NB4 (cell line): ENCODE results near the gene GJC3.
"Not testable (repeated sequence)": the region's sequence is repeated elsewhere in the genome, so short reads cannot be mapped to it uniquely, and the experiment has no call there.

Source experiments
- DNase-seq: peaks from one replicate; pipeline ENCODE4 v3.0.0; 2010; ENCODE audit warnings: low read depth
- H3K4me3 ChIP-seq: one replicate; pipeline ENCODE4 v1.5.1; 2011; ENCODE audit warnings: mild to moderate bottlenecking, low read depth, low read length, moderate library complexity
- CTCF ChIP-seq: IDR thresholded peaks from one replicate; pipeline ENCODE4 v1.5.1; 2012; ENCODE audit warnings: low read depth, low read length
- MAX ChIP-seq: IDR thresholded peaks from 2 replicates; pipeline ENCODE4 v1.6.1; 2011; ENCODE audit warnings: low read depth, low read length
- MYC ChIP-seq: IDR thresholded peaks from 2 replicates; pipeline ENCODE4 v1.6.1; 2011; ENCODE audit warnings: low read depth, low read length
- POLR2A ChIP-seq: IDR thresholded peaks from 2 replicates; pipeline ENCODE4 v1.6.1; 2011; ENCODE audit warnings: mild to moderate bottlenecking; ENCODE audit not compliant: insufficient read length; ENCODE audit errors: extremely low read depth

The GJC3 gene

GRCh38 chr7:99898836-99899235 is 30.6 kb downstream of the GJC3 start:
- TF ChIP-seq MAX: no peak
- TF ChIP-seq CTCF: no peak
- TF ChIP-seq MYC: no peak
- TF ChIP-seq POLR2A: no peak
- DNase-seq: no peak
- H3K4me3 ChIP-seq: no peak overlapping the region

- DNase-seq: no peak
- no peak overlapping the region for H3K4me3 ChIP-seq
- TF ChIP-seq POLR2A: no peak
- no peak for TF ChIP-seq CTCF
- no peak for TF ChIP-seq MAX
- no peak for TF ChIP-seq MYC
Observed at GRCh38 chr7:99898023-99898357, 31.4 kb downstream of the GJC3 start.

- no peak overlapping the region for H3K4me3 ChIP-seq
- TF ChIP-seq CTCF (no peak), MYC (no peak), MAX (no peak), POLR2A (no peak)
- DNase-seq: peak; percentile 40
Observed at GRCh38 chr7:99897322-99898022, 31.9 kb downstream of the GJC3 start.

- no peak overlapping the region for H3K4me3 ChIP-seq
- no peak for TF ChIP-seq MYC
- no peak for TF ChIP-seq MAX
- TF ChIP-seq CTCF: no peak
- TF ChIP-seq POLR2A: no peak
- no peak for DNase-seq
Observed at GRCh38 chr7:99894738-99895137, 34.7 kb downstream of the GJC3 start.

GRCh38 chr7:99893280-99893679 is 36.1 kb downstream of the GJC3 start:
- TF ChIP-seq MYC (no peak), POLR2A (no peak), CTCF (no peak), MAX (no peak)
- no peak for DNase-seq
- H3K4me3 ChIP-seq: no peak overlapping the region

- DNase-seq, H3K4me3 ChIP-seq: not testable (repeated sequence)
Observed at GRCh38 chr7:99890348-99890747, 39.1 kb downstream of the GJC3 start.

- H3K4me3 ChIP-seq: not testable (repeated sequence)
Observed at GRCh38 chr7:99888366-99888765, 41.1 kb downstream of the GJC3 start.

More at GRCh38 chr7:99888366-99888765, 41.1 kb downstream of the GJC3 start:
- not testable (repeated sequence) for DNase-seq
